Right renal cortex interstitium (tissue), 3 donors: Measurements from ENCODE around the gene AKT1S1. TPM values are rescaled to one million over a fixed set of nuclear protein-coding genes. Genes with fewer than 3 reads are reported as not detected.
"Not testable (repeated sequence)": the region's sequence is repeated elsewhere in the genome, so short reads cannot be mapped to it uniquely, and the experiment has no call there.

Experiments used
- DNase-seq, 3 donors: peaks; one replicate each; pipeline ENCODE4 v3.0.0-alpha.2; 2013; ENCODE audit warnings: low read depth in 3 of 3, low spot score in 2 of 3
- polyA plus RNA-seq, 3 donors: library from polyadenylated mRNA; unstranded; fragments of 120-200 nt; gene quantifications; one replicate each; pipeline ENCODE4 v1.2.1, GENCODE V29; 2013; ENCODE audit not compliant: insufficient read length in 3 of 3

AKT1S1 gene
- polyA plus RNA-seq, 3 donors = 22.8 to 29.3 (median 25.8) TPM

GRCh38 chr19:49840736-49841249 is 36.4 kb downstream of the AKT1S1 start:
- no peak for DNase-seq

DNA sequence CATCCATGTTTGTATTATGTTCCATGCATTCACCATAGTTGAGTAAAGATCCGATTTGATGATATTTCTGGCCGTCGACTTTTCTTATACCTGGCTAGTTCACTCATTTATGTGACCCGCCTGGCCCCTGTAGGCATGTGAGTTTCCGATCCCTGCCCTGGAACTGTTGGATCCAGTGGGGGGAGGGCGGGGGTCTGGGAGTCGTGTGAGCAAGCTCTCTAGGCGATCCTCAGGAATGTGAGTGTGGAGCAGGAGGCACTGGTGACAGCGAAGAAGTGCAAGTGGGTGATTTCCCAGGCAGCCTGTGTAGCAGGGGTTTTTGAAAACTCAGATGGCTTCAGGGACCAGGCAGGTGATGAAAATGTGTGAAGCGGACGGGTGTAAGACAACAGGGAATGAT is 36.8 kb downstream of the AKT1S1 start:
- no peak for DNase-seq

GRCh38 chr19:49839713-49840112 is 37.4 kb downstream of the AKT1S1 start:
- no peak for DNase-seq

- DNase-seq = no peak
Observed at GRCh38 chr19:49838885-49839588, 38.1 kb downstream of the AKT1S1 start.

DNA sequence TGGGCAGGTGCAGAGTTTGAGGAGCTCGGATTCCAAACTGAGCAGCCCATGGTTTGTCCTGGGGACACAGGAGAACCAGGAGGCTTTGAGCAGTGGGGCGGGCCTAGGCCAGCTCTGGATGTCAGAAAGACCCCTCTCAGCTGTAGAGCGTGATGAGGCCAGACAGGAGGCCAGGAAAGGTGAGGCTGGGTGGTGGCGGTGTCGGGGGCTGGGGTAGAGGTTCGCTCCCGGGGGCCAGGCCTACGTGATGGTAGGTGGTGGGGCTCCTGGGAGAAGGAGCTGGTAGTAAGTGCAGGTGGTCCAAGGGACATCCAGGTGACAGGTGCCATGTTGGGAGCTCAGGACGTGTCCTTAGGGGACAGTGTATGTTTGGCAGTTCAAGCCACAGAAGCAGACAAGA is 39.7 kb downstream of the AKT1S1 start:
- no peak for DNase-seq

GRCh38 chr19:49837009-49837310 is 40.2 kb downstream of the AKT1S1 start:
- DNase-seq = no peak

DNA sequence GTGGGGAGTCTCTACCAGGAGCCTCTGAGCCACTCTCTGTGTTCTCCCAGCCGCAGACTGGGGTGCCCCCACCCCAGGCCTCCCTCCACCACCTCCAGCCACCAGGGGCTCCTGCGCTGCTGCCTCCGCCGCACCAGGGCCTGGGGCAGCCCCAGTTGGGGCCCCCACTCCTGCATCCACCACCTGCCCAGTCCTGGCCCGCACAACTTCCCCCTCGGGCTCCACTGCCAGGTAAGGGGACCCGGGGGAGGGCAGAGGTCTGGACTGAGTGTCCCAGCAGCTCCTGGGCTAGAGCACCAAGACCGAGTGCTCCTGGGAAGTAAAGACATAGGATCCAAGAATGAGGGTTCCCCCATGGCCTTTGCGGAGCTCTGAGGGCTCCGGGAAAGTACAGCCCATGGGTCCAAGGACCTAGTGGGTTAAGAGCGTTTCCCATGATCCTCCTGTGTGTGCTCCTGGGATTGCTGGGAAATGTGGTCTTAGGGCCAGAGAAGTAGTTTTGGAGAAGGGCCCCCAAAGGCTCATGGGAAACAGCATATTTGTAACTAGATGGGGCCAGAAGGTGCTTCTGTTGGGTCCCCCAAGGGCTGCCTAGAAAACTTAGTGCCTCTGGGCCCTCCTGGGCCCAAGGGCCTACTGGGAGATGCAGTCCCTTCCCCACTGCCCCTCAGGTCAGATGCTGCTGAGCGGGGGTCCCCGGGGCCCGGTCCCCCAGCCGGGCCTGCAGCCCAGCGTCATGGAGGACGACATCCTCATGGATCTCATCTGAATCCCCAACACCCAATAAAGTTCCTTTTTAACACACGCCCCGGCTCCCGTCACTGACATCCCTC is 40.8 kb downstream of the AKT1S1 start:
- no peak for DNase-seq

DNA sequence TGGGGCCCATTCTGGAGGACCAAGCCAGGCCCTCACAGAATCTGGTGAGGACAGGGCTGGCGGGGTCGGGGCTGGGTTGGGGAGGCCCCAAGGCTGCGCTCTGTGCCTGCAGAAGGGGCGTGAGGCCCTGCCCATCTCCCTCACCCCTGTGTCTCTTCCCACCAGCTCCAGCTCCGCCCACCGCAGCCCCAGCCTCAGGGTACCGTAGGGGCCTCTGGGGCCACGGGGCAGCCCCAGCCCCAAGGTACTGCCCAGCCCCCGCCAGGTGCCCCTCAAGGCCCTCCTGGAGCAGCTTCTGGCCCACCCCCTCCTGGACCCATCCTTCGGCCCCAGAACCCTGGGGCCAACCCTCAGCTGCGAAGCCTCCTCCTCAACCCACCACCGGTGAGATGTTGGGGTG is 41.6 kb downstream of the AKT1S1 start:
- DNase-seq = no peak

- no peak for DNase-seq
Observed at GRCh38 chr19:49833599-49833998, 43.6 kb downstream of the AKT1S1 start.

DNA sequence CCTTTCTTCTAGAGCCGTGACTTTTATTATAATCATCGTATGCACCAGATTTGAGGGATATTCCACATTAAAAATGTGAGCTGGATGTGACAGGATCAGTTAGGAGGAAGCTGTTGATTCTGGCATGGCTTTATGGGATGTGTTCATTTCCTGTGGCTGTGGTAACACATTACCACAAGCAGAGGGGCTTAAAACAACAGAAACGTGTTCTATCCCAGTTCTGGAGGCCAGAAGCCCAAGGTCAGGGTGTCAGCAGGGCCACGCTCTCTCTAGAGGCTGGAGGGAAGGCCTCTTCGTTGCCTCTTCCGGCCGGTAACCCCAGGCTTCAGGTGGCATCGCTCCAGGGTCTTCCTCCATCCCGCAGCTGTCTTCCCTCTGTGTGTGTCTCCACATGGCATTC is 44.6 kb downstream of the AKT1S1 start:
- DNase-seq = no peak

- DNase-seq = no peak
Observed at GRCh38 chr19:49831592-49831991, 45.6 kb downstream of the AKT1S1 start.

GRCh38 chr19:49830766-49831165 is 46.4 kb downstream of the AKT1S1 start:
- DNase-seq = no peak

GRCh38 chr19:49829721-49830120 is 47.4 kb downstream of the AKT1S1 start:
- DNase-seq = no peak

- no peak for DNase-seq
Observed at GRCh38 chr19:49829200-49829599, 48.0 kb downstream of the AKT1S1 start.

GRCh38 chr19:49827034-49827433 is 50.1 kb downstream of the AKT1S1 start:
- no peak for DNase-seq

- no peak for DNase-seq
Observed at GRCh38 chr19:49824662-49825061, 52.5 kb downstream of the AKT1S1 start.

DNA sequence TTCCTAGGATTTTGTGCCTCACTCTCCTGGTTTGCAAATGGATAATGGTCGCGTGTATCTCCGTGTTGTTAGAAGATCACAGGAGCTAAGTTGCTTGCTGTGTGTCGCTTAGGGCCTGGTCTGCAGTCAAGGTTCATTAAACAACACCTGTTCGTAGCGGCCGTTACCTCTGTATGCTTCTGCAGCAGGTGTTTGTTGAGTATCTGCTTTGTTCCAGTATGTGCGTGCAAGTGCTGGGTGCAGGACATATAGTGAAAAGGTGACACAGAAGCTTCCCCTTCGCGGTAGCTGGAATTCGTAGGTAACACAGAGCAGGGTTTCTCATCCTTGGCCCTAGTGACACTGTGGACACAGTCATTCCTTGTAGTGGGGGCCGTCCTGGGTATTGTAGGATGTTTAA is 53.7 kb downstream of the AKT1S1 start:
- no peak for DNase-seq

- DNase-seq = no peak
Observed at GRCh38 chr19:49820125-49820524, 57.0 kb downstream of the AKT1S1 start.

- not testable (repeated sequence) for DNase-seq
Observed at GRCh38 chr19:49819452-49820115, 57.6 kb downstream of the AKT1S1 start.
